GM12878 (cell line): Measurements from ENCODE around the gene PILRB. TPM values are rescaled to one million over a fixed set of nuclear protein-coding genes. Genes with fewer than 3 reads are reported as not detected.
A peak's percentile ranks its signal among the peaks of the same experiment; 100 is the strongest.

Experiments
- BHLHE40 ChIP-seq, 2 experiments: fragments of 450-650 bp in 1 of 2; IDR thresholded peaks; 2 replicates each; pipeline ENCODE4 v1.6.1; 2011 to 2017; ENCODE audit warnings: low read depth in 2 of 2, borderline replicate concordance in 1 of 2, improper control_type of control experiment in 1 of 2, low read length in 1 of 2, mild to moderate bottlenecking in 1 of 2
- CHD1 ChIP-seq: IDR thresholded peaks from 2 replicates; pipeline ENCODE4 v1.6.1; 2012; ENCODE audit warnings: low read depth, low read length, improper control_type of control experiment
- EED ChIP-seq: sonication (generic); IDR thresholded peaks from 2 replicates; pipeline ENCODE4 v1.6.1; 2016; ENCODE audit warnings: antibody characterized with exemption, low read depth
- ETV6 ChIP-seq, 2 experiments: fragments of 450-650 bp in 1 of 2; IDR thresholded peaks in 1 of 2; conservative IDR thresholded peaks in 1 of 2; 2 replicates each; pipeline ENCODE4 v1.6.1; 2014; ENCODE audit warnings: antibody characterized with exemption in 1 of 2, borderline replicate concordance in 1 of 2, low read depth in 1 of 2, mild to moderate bottlenecking in 1 of 2, moderate library complexity in 1 of 2
- GABPA ChIP-seq: IDR thresholded peaks from 2 replicates; pipeline ENCODE4 v1.6.1; 2014; ENCODE audit warnings: antibody characterized with exemption, low read depth, mild to moderate bottlenecking, inconsistent platforms
- HSF1 ChIP-seq: fragments of 150-350 bp; IDR thresholded peaks from 2 replicates; pipeline ENCODE4 v1.6.1; 2014; ENCODE audit warnings: mild to moderate bottlenecking, low read depth, low read length
- PML ChIP-seq: IDR thresholded peaks from 2 replicates; pipeline ENCODE4 v1.6.1; 2012; ENCODE audit warnings: low read length, inconsistent platforms
- RAD51 ChIP-seq: fragments of 450-650 bp; IDR thresholded peaks from 2 replicates; pipeline ENCODE4 v1.6.1; 2016; ENCODE audit warnings: moderate library complexity, mild to moderate bottlenecking, inconsistent platforms
- SREBF1 ChIP-seq: IDR thresholded peaks from 2 replicates; pipeline ENCODE4 v1.6.1; 2012; ENCODE audit warnings: mild to moderate bottlenecking, low read length
- TARDBP ChIP-seq: IDR thresholded peaks from 2 replicates; pipeline ENCODE4 v1.6.1; 2016; ENCODE audit warnings: borderline replicate concordance
- WRNIP1 ChIP-seq: IDR thresholded peaks from 2 replicates; pipeline ENCODE4 v1.6.1; 2011; ENCODE audit warnings: low read depth, low read length, improper control_type of control experiment, borderline replicate concordance
- ZBTB11 ChIP-seq: fragments of 450-650 bp; formaldehyde crosslinking; IDR thresholded peaks from 2 replicates; pipeline ENCODE4 v1.5.0; 2022; ENCODE audit warnings: mild to moderate bottlenecking, missing genetic modification characterization
- ZNF622 ChIP-seq: fragments of 450-650 bp; IDR thresholded peaks from 2 replicates; pipeline ENCODE4 v1.6.1; 2017; ENCODE audit warnings: mild to moderate bottlenecking, inconsistent platforms
- polyA plus RNA-seq, 11 experiments: library from polyadenylated mRNA; depleted of rRNA in 4 of 11; unstranded in 6 of 11; stranded (reverse) in 5 of 11; fragments of >200 nt; fragmentation: Nextera tagmentation in 4 of 11; fragmentation: Illumina TruSeq in 1 of 11; extraction: Ambion mirVana in 4 of 11; extraction: Trizol in 1 of 11; gene quantifications; 1 replicate in 1 of 11; 2 replicates in 10 of 11; pipeline versions ENCODE4 v1.2.1 to v1.2.3, GENCODE V29; 2011 to 2016; ENCODE audit warnings: inconsistent platforms in 2 of 11, missing spikeins in 2 of 11, low read depth in 1 of 11
- total RNA-seq, 4 experiments: library from RNA; depleted of rRNA in 3 of 4; stranded (reverse); fragments of >200 nt in 3 of 4; fragmentation: Illumina TruSeq in 1 of 4; extraction: Trizol in 1 of 4; gene quantifications; 2 replicates each; pipeline versions ENCODE4 v1.2.1 to v1.2.3, GENCODE V29; 2013 to 2021
- TF ChIP-seq, protein P1 (sequence below): fragments of 450-650 bp; IDR thresholded peaks from 2 replicates; pipeline ENCODE4 v1.6.1; 2017; ENCODE audit warnings: mild to moderate bottlenecking, moderate library complexity

Gene PILRB
- total and polyA plus RNA-seq, 10 of the 15 experiments (the other 5 are each of a cell fraction or from before 2014, with no cell fraction given), result 2.6 to 50.3 (median 22.0) TPM

GRCh38 chr7:100367676-100368613, 10.0 kb downstream of the PILRB start (continued):
- TF ChIP-seq GABPA, result no peak
- TF ChIP-seq, protein P1, sequence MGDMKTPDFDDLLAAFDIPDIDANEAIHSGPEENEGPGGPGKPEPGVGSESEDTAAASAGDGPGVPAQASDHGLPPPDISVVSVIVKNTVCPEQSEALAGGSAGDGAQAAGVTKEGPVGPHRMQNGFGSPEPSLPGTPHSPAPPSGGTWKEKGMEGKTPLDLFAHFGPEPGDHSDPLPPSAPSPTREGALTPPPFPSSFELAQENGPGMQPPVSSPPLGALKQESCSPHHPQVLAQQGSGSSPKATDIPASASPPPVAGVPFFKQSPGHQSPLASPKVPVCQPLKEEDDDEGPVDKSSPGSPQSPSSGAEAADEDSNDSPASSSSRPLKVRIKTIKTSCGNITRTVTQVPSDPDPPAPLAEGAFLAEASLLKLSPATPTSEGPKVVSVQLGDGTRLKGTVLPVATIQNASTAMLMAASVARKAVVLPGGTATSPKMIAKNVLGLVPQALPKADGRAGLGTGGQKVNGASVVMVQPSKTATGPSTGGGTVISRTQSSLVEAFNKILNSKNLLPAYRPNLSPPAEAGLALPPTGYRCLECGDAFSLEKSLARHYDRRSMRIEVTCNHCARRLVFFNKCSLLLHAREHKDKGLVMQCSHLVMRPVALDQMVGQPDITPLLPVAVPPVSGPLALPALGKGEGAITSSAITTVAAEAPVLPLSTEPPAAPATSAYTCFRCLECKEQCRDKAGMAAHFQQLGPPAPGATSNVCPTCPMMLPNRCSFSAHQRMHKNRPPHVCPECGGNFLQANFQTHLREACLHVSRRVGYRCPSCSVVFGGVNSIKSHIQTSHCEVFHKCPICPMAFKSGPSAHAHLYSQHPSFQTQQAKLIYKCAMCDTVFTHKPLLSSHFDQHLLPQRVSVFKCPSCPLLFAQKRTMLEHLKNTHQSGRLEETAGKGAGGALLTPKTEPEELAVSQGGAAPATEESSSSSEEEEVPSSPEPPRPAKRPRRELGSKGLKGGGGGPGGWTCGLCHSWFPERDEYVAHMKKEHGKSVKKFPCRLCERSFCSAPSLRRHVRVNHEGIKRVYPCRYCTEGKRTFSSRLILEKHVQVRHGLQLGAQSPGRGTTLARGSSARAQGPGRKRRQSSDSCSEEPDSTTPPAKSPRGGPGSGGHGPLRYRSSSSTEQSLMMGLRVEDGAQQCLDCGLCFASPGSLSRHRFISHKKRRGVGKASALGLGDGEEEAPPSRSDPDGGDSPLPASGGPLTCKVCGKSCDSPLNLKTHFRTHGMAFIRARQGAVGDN, result peak; percentile 89
- TF ChIP-seq RAD51, result peak; percentile 61; the same call in 1 of the 2 replicates
- TF ChIP-seq CHD1, result no peak
- no peak for TF ChIP-seq ETV6 (conservative IDR thresholded peaks at IDR 0.05 in 1 of 2, IDR thresholded peaks at IDR 0.05 in 1 of 2; ENCODE audit: borderline replicate concordance in 1 of 2, low read depth in 1 of 2)
- no peak for TF ChIP-seq SREBF1
- TF ChIP-seq WRNIP1, result no peak
- no peak for TF ChIP-seq PML
- no peak for TF ChIP-seq ZNF622
- TF ChIP-seq HSF1, result no peak
- no peak for TF ChIP-seq TARDBP
- no peak for TF ChIP-seq EED
- TF ChIP-seq BHLHE40 (IDR thresholded peaks at IDR 0.05; ENCODE audit: borderline replicate concordance in 1 of 2, low read depth in 2 of 2, low read length in 1 of 2), result peak; percentile 47 to 84; a peak in 3 of 4 replicates
- no peak for TF ChIP-seq ZBTB11 (CRISPR knock-in tag)
